NCI-H146 treated with DMSO at 0.1 percent for 48 hours (cell line): ENCODE results near the gene YTHDF1.
"Not testable (repeated sequence)": the region's sequence is repeated elsewhere in the genome, so short reads cannot be mapped to it uniquely, and the experiment has no call there.

Experiments used
- DNase-seq: peaks from one replicate; lab custom pipeline; 2025; ENCODE audit not compliant: unreplicated experiment; lab: John Stamatoyannopoulos, UW

Gene YTHDF1

DNA sequence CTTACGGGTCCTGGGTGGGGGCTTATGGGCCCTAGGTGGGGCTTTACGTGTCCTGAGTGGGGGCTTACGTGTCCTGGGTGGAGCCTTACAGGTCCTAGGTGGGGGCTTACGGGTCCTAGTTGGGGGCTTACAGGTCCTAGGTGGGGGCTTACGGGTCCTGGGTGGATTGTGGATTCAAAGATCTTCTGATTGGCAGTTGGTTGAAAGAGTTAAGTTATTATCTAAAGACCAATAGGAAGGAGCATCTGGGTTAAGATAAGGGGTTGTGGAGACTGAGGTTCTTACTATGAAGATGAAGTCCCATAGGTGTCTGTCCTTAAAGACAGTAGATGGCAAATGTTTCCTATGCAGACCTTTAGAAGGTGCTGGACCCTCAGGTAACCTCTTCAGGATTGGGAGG, 11.3 kb upstream of the YTHDF1 start:
- DNase-seq, result no peak

DNA sequence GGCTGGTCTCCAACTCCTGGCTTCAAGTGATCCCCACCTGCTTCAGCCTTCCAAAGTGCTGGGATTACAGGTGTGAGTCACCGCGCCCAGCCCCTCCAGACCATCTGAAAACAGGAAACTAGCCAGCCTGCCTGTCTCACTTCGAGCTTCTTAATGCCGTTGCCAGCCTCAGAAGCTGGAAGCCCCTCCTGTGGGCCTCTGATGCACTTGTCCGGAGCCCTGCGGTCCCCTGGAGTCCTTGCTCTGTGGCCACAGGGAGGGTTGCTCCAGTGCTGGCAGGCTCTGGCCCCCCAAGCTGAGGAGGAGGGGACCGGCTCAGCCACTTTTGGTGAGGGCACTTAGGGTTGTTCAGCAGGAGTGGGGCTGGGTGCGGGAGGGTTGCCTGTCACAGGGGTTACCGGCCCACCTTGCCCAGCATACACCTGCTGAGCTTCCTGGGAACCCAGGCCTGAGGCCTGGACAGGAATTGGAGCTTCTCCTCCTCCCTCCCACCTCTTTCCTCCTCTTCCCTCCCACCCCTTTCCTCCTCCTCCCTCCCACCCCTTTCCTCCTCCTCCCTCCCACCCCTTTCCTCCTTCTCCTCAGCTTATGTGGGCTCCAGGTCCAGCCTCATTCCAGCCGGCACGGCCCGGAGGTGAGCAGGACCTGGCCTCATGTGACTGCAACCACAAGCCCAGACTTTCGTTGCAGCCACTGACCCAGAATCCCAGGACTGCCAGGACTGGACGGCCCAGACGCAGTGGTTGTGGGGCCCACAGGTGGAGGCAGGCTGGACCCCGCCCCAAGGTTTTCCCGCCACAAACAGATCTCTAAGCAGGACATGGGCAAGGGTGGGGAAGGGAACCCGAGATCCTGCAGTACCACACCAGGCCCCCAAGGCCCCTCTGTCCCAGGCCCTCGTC, 10.4 kb upstream of the YTHDF1 start:
- DNase-seq, result no peak

DNA sequence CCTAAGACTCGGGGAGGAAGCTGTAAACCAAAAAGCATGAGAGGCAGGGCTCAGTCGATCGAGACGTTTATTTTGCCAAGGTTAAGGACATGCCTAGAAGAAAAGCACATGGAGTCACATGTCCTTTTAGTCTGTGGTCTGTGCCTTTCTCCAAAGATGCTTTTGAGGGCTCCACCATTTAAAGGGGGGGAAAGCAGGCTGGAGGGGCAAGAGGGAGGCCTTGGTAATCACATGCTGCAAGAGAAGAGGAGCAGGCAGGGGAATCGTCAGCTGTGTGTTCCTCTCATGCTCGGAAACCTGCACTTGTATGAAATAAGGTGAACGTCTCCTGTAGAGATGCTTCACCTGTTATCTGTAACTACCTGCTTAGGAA, 9.1 kb upstream of the YTHDF1 start:
- no peak for DNase-seq

DNA sequence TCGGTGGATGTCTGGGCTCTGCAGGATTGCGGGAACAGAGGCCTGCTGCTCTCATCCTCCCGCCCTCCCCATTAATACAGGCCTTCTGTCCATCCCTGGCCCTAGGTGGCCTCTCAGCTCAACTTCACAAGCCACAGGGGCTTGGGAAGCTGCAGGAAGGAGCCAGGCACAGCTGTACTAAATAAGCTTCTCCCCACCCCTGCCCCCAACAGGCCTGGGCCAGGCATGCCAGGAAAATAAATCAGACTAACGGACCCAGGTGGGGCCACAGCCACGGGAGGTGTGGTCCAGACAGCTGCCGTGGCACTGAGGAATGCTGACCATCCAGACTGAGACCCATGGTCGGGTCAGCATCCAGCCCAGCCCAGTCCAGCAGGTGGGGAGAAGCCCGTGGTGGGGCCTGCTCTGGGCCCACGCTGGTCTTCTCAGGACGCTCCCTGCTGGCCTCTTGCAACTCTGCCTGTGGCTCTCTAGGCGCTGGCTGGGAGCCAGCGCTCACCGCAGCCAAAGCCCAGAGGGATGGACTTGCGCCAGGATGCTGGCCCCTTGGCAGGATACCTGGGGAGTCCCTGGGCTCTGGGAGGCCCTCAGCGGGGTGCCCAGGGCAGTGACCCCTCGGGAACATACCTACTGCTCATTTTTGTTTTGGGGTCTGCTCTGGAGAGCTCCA, 8.6 kb upstream of the YTHDF1 start:
- peak; percentile 33 for DNase-seq

DNA sequence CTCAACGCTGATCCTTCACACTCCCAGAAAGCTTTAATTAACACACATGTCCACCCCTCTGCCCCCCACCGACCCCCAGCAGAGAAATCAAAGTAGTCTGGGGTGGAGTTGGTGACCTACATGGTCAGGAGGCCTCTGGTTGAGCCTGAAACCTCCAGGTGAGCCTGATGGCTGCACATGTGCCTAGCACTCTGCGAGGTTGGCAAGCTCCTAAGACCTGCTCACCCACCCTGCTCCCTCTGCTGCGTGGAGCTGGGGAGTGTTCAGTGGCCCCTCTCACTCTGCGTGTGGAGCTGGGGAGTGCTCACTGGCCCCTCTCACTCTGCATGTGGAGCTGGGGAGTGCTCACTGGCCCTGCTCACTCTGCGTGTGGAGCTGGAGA, 7.9 kb upstream of the YTHDF1 start:
- DNase-seq, result no peak

DNA sequence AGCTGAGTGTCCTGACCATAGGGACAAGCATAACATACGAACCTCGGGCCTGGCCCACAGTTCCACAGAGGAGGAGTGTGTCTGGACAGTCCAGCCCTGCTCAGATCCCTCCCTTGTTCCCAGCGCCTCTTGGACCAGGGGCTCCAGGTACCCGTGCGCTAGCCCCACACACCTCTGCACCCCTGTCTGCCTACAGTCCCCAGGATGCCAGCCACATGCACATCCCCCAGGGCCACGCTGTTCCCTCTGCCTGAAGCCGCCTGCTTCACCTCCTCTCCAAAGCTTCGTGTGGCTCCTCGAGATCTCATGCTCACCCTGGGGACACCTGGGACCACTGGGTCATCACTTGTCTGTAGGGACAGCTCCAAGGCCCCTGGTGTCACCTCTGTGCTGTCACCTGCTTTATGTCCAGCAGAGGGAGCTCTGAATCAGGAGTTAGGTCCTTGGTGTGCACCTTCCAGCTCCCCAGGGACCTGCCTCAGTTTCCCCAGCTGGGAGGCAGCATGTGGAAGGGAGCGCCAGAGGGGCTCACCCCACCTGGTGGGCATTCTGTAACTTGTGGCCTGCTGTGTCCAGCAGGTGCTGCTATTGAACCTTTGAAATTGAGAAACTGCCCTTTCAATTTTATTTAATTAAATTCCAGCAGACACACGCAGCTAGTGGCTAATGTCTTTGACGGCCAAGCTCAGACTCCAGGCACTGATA, 7.3 kb upstream of the YTHDF1 start:
- no peak for DNase-seq

DNA sequence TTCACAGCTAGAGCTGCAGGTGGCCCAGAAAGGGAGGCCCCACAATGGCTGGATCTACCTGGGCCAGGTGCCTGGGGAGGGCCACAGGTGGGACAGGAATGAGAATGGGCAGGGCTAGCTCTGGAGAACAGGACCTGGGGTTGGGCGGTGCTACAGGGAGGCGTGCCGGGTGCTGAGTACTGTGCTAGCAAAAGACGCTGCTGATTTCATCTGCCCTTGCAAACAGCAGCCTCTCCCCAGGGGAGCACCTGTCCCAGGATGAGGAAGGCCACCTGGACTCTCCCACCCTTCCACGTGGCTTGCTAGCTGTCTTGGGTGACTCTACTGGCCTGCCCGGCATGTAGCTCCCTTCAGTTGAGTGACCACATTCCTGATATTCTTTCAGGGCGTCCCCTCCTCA, 6.6 kb upstream of the YTHDF1 start:
- peak; percentile 31 for DNase-seq

DNA sequence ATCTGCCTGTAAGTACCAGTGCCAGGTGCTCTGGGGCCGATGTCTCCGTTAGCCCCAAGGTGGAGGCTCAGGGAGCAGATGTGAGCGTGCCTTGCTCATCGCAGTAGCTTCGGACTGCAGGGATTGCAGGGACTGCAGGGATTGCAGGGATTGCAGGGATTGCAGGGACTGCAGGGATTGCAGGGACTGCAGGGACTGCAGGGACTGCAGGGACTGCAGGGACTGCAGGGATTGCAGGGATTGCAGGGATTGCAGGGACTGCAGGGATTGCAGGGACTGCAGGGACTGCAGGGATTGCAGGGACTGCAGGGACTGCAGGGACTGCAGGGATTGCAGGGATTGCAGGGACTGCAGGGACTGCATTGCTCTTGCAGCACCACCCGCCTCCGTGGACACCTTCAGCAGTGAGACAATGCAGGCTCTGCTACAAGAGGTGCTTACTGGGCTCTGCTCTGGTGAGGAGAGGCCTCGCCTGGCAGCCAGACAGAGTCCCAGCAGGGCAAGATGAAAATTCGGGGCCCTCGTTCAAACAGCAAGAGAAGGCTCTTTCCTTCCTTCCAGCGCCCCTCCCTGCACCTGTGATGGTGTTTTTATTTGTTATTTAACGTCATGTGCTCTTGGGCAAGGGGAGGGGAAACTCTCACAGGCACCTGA, 5.6 kb upstream of the YTHDF1 start:
- not testable (repeated sequence) for DNase-seq

DNA sequence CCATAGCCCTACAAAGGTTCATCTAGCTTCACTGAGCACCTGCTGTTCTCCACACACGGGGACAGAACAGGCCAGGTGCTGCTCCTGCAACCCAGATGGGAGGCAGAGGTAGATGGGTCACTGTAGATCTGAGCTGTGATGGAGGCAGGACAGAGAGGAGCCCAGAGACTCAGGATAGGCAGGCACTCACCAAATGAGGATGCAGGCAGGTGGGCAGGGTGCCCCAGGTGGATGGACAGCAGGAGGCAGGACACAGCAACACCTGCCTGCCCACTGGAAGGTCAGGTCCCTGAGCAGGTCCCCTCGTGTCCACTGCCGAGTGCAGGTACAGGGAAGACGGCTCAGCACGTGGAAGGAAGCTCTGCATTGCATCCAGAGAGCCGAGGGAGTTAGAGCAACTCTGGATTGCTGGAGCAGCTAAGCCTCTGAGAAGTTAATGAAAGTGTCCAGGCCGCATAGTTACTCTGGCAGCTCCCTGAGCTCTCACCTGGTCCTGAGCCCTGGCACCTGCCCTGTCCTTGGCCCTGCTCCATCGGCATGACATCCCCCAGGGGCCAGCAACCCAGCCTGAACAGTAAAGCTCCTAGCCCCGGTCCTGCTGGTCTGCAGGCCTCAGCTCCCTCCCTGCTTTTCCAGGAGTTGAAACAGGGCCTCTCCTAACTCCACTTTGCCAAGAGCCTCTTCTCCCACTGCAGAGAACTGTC, 4.9 kb upstream of the YTHDF1 start:
- no peak for DNase-seq

DNA sequence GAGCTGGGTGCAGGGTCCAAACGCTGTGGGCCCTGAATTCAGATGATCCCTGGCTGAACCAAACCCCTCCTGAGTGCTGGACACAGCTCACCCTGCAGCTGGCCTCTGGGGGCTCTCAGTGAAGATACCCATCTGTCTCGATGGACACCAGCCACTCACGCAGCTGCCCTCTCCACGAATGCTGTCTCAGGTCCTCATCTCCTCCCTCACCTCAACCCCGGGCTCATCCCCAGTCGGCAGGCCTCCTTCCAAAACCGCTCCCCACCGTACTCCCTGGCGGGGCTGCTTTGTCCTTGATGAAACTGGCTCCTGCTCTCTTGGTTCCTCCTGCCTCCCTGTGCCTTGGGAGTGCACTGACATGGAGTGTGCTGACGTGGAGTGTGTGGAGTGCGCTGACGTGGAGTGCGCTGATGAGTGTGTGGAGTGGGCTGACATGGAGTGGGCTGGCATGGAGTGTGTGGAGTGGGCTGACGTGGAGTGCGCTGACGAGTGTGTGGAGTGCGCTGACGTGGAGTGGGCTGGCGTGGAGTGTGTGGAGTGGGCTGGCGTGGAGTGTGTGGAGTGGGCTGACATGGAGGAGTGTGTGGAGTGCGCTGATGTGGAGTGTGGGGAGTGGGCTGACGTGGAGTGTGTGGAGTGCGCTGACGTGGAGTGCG, 4.1 kb upstream of the YTHDF1 start:
- no peak for DNase-seq

DNA sequence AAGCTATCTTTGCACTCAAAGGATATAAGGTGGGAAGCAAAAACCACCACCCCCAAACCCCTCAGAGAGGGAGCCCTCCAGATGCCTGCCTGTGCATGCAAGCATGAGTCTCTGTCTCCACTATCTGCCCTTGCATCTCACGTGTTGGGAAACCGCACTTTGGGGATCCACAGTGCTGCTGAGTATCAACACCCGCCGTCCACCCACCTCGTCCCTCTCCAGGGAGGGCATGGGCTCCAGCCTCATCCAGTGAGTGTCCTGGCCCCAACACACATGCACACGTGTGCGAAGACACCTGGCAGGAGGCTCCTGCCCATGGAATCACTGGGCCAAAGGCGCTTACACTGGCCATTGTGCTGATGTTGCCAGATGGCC, 3.5 kb upstream of the YTHDF1 start:
- DNase-seq, result no peak

DNA sequence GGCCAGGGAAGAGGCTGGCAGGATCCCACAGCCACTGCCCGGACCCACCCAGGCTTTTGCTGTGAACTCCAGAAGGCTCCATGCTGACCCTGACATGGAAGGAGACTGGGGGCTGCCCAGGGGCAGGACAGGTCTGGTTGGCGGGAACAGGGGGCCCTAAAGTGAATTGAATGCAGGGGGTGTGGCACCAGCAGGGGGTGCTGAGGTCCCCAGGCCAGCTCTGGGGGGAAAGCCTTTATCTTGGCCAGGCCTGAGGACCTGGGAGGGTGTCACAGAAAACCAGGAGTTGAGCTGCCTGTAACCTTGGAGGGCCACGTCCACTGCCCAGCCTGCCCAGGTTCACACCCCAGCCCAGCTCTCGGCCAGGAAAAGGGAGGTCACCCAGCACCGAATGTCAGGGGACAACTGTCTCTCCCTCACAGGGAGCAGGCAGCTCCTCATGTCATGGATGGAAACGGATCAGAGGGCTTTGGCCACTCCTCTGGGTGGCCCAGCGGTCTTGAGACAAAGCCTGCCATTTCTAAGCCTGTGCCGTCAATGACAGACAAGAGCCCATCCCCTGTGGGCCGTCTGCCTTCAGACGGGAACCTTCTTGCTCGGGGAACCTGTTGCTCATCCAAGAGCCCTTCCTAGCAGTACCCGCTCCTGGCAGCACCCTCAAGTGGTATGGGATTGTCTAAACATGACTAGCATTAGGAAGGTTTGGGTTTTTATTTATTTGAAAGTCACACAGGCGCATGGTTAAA, 2.9 kb upstream of the YTHDF1 start:
- no peak for DNase-seq

DNA sequence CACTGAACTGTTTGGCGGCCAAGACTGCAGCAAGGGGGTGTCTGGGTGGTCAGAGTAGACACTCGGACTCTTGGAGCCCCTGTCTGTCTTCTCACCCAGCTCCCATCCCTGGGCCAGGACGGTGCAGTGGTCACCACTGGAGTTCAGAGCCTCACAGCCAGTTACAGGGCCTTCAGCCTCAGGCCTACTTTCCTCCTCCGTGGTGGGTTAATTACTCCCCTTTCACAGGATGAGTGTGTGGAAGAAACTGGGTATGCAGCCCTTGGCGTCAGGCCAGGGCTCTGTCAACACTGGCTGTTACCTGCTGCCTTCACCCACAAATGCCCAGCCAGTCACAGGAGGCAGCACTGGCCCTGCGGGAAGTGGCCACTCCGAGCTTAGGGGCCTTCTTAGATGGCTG, 1.8 kb upstream of the YTHDF1 start:
- no peak for DNase-seq

DNA sequence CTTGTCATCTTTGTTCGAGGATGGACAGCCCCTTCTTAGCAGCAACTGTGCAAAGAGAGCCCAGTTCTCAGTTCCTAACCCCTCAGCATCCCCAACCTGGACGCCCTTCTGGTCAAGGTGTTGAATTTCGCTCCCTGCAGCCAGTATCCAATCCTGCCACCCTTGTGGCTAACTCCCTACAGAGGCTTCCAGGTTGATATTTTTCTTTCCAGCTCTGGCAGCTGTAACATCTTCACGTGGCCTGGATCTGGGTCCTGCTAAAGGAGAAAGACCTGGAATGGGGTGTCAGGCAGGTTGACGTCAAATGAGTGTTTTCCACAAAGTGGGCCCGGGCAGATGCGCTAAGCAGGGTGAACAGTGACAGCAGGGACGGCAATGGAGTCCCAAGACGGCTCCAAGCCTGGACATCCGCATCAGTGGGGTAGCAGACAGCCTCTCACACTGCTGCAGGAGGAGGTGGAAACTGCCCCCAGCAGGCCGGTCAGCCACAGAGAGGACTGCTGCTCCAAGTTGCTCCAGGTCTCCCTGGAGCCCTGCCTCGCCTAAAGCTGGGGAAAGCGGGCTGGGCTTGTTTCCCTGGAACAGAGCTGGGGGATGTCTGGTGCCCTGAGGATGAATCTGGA, 1.0 kb upstream of the YTHDF1 start:
- DNase-seq, result no peak

DNA sequence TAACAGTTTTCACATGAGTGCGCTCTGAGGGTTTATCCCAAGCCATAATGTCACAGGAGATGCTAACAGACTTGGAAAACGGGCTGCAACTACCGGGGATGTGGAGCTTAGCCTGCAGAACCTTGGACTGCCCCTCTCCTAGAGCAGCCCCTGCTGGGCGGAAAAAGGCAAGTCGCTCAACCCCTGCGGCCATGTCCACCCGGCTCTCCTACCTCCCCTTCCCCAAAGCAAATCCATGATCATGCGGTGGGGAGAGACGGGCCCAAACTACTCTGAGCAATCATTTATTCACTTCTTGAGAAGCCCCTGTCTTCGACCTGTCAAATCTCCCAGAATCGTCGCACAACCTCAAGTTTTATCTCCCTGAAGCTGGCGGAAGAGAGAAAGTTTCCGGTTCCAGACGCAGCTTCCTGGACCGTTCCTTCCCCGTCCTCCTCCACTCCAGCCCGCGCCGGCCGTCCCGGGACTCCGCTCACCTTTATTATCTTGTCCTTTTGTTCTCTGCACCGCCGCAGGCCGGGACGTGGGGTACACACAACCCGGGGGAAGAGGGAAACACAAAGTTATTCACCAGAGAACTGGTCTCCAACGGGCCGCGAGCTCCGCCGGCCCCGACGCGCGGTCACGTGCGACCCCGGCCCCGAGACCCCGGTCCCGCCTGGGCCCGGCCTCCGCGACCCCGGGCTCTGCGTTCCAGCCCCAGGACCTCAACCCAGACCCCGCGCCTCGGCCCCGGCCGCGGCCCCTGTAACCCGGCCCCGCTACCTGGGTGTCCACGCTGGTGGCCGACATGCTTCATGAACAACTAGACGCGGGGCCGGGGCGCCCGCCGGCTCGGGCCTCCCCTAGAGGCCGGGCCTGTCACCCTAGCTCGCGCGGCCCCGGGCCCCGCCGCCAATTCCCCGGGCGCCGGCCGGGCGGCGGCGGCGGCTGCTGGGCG, 560 bp downstream of the YTHDF1 start:
- DNase-seq, result no peak

DNA sequence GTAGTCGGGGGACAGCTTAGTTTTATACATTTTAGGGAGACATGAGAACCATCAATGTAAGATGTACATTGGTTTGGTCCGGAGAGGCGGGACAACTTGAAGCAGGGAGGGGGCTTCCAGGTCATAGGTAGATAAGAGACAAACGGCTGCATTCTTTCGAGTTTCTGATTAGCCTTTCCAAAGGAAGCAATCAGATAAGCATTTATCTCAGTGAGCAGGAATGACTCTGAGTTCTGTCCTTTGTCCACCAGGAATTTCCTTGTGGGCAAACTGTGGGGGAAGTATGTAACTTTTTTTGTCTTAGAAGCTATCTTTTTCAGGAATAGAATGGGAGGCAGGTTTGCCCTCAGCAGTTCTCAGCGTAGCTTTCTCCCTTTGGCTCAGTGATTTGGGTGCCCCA, 1.4 kb downstream of the YTHDF1 start:
- DNase-seq, result no peak

DNA sequence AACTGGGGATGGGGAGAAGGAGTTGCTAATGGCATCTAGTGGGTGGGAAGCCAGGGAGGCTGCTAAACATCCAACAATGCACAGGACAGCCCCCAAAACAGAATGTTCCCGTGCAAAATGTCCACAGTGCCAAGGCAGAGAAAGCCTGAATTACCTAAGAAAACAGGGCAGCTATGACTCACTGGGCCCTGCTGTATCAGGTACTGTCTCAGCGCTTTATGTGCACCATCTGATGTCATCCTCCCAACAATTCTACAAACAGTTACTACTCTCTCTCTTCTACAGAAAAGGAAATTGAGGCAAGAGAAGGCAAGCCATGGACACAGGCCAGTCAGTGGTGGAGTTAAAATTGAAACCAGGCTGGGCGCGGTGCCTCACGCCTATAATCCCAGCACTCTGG, 3.1 kb downstream of the YTHDF1 start:
- DNase-seq, result no peak

DNA sequence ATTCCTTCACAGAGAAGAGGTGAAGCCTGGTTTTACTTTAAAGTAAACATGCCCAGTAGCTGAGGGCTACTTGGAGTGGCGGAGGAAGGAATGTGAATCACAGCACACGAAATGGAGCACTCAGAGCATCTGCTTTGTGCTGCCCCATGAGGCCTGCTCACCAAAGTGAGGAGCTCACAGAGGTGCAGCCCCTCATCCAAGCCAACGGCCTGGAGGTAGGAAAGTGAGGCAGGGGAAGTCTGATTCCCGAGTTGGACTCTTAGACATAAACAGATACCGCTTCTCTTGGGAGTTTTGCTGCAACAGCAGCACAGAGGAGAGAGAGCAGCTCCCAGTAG, 3.6 kb downstream of the YTHDF1 start:
- DNase-seq, result no peak
